GM12801 (cell line): ENCODE data around the gene HNRNPM.

Experiments
- CTCF ChIP-seq: IDR thresholded peaks from one replicate; pipeline ENCODE4 v1.5.1; 2011; ENCODE audit warnings: control low read depth; ENCODE audit not compliant: insufficient read length; ENCODE audit errors: extremely low read depth

Gene HNRNPM

GRCh38 chr19:8398311-8398771 is 46.4 kb upstream of the HNRNPM start:
- TF ChIP-seq CTCF: no peak

GRCh38 chr19:8399681-8400188 is 45.0 kb upstream of the HNRNPM start:
- no peak for TF ChIP-seq CTCF

GRCh38 chr19:8401981-8402411 is 42.8 kb upstream of the HNRNPM start:
- TF ChIP-seq CTCF: no peak

- no peak for TF ChIP-seq CTCF
Measured at GRCh38 chr19:8403098-8403819, 41.5 kb upstream of the HNRNPM start.

- no peak for TF ChIP-seq CTCF
Measured at GRCh38 chr19:8403820-8404109, 41.0 kb upstream of the HNRNPM start.

GRCh38 chr19:8404391-8405151 is 40.2 kb upstream of the HNRNPM start:
- TF ChIP-seq CTCF: no peak

- no peak for TF ChIP-seq CTCF
Measured at GRCh38 chr19:8412783-8413628, 31.8 kb upstream of the HNRNPM start, which contains the start of gene MARCHF2. Gene MARCHF2 (plus strand): TSS chr19:8413305. CDS start chr19:8421841, 8,536 bp downstream.
